HepG2 (cell line): ENCODE measurements around the gene MRPL20. TPM values are rescaled to one million over a fixed set of nuclear protein-coding genes. Genes with fewer than 3 reads are reported as not detected.

Experiments used
- ATF7 ChIP-seq, 2 experiments: fragments of 450-650 bp in 1 of 2; sonication (generic) in 1 of 2; formaldehyde crosslinking in 1 of 2; IDR thresholded peaks; 2 replicates each; pipeline versions ENCODE4 v1.4.0 to v1.6.1; 2016 to 2020; ENCODE audit warnings: antibody characterized with exemption in 1 of 2, mild to moderate bottlenecking in 1 of 2, missing genetic modification reagents in 1 of 2
- GATAD2A ChIP-seq: IDR thresholded peaks from 2 replicates; pipeline ENCODE4 v1.6.1; 2016
- ISX ChIP-seq: sonication (generic); formaldehyde crosslinking; conservative IDR thresholded peaks from 2 replicates; pipeline ENCODE4 v1.5.0; 2020; ENCODE audit warnings: missing genetic modification reagents
- MAZ ChIP-seq, 2 experiments: sonication (generic) in 1 of 2; formaldehyde crosslinking in 1 of 2; IDR thresholded peaks; 2 replicates each; pipeline versions ENCODE4 v1.5.0 to v1.6.1; 2012 to 2020; ENCODE audit warnings: low read depth in 2 of 2, mild to moderate bottlenecking in 2 of 2, borderline replicate concordance in 1 of 2, improper control_type of control experiment in 1 of 2, low read length in 1 of 2, missing genetic modification reagents in 1 of 2, moderate library complexity in 1 of 2
- MIER2 ChIP-seq: IDR thresholded peaks from 2 replicates; pipeline ENCODE4 v1.6.1; 2016; ENCODE audit warnings: missing biosample characterization, missing genetic modification reagents
- NCOA1 ChIP-seq: sonication (generic); formaldehyde crosslinking; IDR thresholded peaks from 2 replicates; pipeline ENCODE4 v1.9.0; 2021; ENCODE audit warnings: missing genetic modification reagents
- PLRG1 ChIP-seq: fragments of 450-650 bp; conservative IDR thresholded peaks from 2 replicates; pipeline ENCODE4 v1.6.1; 2016
- RFX3 ChIP-seq: IDR thresholded peaks from 2 replicates; pipeline ENCODE4 v1.6.1; 2016; ENCODE audit warnings: missing biosample characterization, missing genetic modification reagents
- SMYD3 ChIP-seq: sonication (generic); formaldehyde crosslinking; IDR thresholded peaks from 2 replicates; pipeline ENCODE4 v1.8.1; 2023; ENCODE audit warnings: mild to moderate bottlenecking, missing genetic modification reagents
- WIZ ChIP-seq: sonication (generic); formaldehyde crosslinking; IDR thresholded peaks from 2 replicates; pipeline ENCODE4 v1.5.1; 2020; ENCODE audit warnings: mild to moderate bottlenecking, missing genetic modification reagents
- ZFAT ChIP-seq: sonication (generic); formaldehyde crosslinking; conservative IDR thresholded peaks from 2 replicates; pipeline ENCODE4 v1.8.1; 2023; ENCODE audit warnings: missing genetic modification reagents, inconsistent platforms
- ZFX ChIP-seq: sonication (generic); formaldehyde crosslinking; IDR thresholded peaks from 2 replicates; pipeline ENCODE4 v1.4.0; 2020; ENCODE audit warnings: mild to moderate bottlenecking, low read depth, missing genetic modification reagents, moderate library complexity
- polyA plus RNA-seq, 8 experiments: library from polyadenylated mRNA; depleted of rRNA in 3 of 8; stranded (reverse) in 7 of 8; unstranded in 1 of 8; fragments of >200 nt; fragmentation: Illumina TruSeq in 4 of 8; extraction: Trizol in 4 of 8; gene quantifications; 2 replicates each; pipeline versions ENCODE4 v1.2.1 to v1.2.3, GENCODE V29; 2011 to 2016; ENCODE audit warnings: low read depth in 4 of 8, missing spikeins in 1 of 8, mixed read lengths in 1 of 8; ENCODE audit not compliant: insufficient read depth in 1 of 8
- total RNA-seq, 5 experiments: library from RNA; depleted of rRNA; stranded (reverse); fragments of >200 nt; fragmentation: Illumina TruSeq; extraction: Trizol; gene quantifications; 2 replicates each; pipeline ENCODE4 v1.2.3, GENCODE V29; 2016; ENCODE audit warnings: low read depth in 1 of 5
- TF ChIP-seq, protein P1 (sequence below): sonication (generic); formaldehyde crosslinking; IDR thresholded peaks from 2 replicates; pipeline ENCODE4 v1.5.1; 2020; ENCODE audit warnings: missing genetic modification reagents, mild to moderate bottlenecking, borderline replicate concordance
- TF ChIP-seq, protein P2 (sequence below): sonication (generic); formaldehyde crosslinking; IDR thresholded peaks from 2 replicates; pipeline ENCODE4 v1.8.1; 2022; ENCODE audit warnings: low read depth, mild to moderate bottlenecking, missing genetic modification reagents
- TF ChIP-seq, protein P3 (sequence below): sonication (generic); formaldehyde crosslinking; IDR thresholded peaks from 2 replicates; pipeline ENCODE4 v1.9.0; 2021; ENCODE audit warnings: missing genetic modification reagents, borderline replicate concordance
- TF ChIP-seq, protein P4 (sequence below): sonication (generic); formaldehyde crosslinking; IDR thresholded peaks from 2 replicates; pipeline ENCODE4 v1.5.1; 2020; ENCODE audit warnings: mild to moderate bottlenecking, missing genetic modification reagents, moderate library complexity

The MRPL20 gene
- total and polyA plus RNA-seq, 2 of the 13 experiments (the other 11 are each of a cell fraction or from before 2014, with no cell fraction given) = 59.2 to 127 TPM

DNA sequence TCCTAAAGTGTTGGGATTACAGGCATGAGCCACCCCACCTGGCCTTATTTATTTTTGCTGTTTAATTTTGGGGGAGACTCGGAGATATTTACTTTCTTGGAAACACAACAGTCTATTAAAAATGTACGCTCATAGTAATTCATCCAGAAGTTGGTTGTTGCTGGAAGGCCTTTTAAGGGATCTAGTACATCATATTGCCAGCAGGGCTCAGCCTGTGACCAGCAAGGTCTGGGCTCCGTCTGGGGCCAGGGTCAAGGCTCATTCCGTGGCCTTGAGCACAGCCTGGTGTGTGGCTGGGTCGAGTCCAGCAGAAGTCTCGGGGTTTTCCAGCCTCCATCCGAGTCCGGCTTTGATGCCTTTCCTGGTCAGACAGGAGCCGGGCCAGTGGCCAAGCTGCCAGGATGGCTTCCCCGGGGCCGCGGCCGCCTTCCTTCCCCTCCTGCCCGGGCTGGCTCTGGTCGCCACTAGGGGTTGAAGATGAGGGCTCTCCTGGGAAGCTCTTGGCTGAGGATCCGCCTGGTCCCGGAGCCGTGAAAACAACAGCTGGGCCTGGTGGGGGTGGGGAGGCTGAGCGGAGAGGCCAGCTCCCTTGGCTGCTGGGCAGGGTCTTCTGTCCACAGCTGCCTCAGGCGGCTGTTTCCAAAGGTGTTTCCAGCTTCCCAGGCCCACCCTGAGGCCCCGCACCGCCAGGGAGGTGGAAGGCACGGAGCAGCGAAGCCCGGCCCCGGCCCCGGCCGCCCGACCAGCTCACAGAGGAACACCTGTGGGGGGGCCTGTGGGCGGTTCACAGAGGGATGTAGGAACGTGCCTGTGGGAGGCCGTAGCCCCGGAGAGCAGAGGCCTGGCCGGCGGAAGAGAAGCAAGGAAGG is 23.3 kb upstream of the MRPL20 start (continued):
- TF ChIP-seq ZFAT (CRISPR knock-in tag) (no peak), ZFX (CRISPR knock-in tag) (peak; percentile 86), MAZ (IDR thresholded peaks at IDR 0.05; ENCODE audit: borderline replicate concordance, low read depth, low read length) (no peak), MAZ (CRISPR knock-in tag; IDR thresholded peaks at IDR 0.05; ENCODE audit: low read depth) (peak; percentile 65), WIZ (CRISPR knock-in tag) (no peak), SMYD3 (CRISPR knock-in tag) (no peak), GATAD2A (CRISPR knock-in tag) (no peak; the same call in 1 of the 2 replicates), ISX (CRISPR knock-in tag) (no peak), ATF7 (IDR thresholded peaks at IDR 0.05) (no peak), ATF7 (CRISPR knock-in tag; IDR thresholded peaks at IDR 0.05) (no peak), NCOA1 (no peak), PLRG1 (no peak), MIER2 (CRISPR knock-in tag) (no peak), RFX3 (CRISPR knock-in tag) (no peak)
- TF ChIP-seq, protein P1, sequence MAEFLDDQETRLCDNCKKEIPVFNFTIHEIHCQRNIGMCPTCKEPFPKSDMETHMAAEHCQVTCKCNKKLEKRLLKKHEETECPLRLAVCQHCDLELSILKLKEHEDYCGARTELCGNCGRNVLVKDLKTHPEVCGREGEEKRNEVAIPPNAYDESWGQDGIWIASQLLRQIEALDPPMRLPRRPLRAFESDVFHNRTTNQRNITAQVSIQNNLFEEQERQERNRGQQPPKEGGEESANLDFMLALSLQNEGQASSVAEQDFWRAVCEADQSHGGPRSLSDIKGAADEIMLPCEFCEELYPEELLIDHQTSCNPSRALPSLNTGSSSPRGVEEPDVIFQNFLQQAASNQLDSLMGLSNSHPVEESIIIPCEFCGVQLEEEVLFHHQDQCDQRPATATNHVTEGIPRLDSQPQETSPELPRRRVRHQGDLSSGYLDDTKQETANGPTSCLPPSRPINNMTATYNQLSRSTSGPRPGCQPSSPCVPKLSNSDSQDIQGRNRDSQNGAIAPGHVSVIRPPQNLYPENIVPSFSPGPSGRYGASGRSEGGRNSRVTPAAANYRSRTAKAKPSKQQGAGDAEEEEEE = no peak
- TF ChIP-seq, protein P2, sequence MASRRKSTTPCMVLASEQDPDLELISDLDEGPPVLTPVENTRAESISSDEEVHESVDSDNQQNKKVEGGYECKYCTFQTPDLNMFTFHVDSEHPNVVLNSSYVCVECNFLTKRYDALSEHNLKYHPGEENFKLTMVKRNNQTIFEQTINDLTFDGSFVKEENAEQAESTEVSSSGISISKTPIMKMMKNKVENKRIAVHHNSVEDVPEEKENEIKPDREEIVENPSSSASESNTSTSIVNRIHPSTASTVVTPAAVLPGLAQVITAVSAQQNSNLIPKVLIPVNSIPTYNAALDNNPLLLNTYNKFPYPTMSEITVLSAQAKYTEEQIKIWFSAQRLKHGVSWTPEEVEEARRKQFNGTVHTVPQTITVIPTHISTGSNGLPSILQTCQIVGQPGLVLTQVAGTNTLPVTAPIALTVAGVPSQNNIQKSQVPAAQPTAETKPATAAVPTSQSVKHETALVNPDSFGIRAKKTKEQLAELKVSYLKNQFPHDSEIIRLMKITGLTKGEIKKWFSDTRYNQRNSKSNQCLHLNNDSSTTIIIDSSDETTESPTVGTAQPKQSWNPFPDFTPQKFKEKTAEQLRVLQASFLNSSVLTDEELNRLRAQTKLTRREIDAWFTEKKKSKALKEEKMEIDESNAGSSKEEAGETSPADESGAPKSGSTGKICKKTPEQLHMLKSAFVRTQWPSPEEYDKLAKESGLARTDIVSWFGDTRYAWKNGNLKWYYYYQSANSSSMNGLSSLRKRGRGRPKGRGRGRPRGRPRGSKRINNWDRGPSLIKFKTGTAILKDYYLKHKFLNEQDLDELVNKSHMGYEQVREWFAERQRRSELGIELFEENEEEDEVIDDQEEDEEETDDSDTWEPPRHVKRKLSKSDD = no peak
- TF ChIP-seq, protein P3, sequence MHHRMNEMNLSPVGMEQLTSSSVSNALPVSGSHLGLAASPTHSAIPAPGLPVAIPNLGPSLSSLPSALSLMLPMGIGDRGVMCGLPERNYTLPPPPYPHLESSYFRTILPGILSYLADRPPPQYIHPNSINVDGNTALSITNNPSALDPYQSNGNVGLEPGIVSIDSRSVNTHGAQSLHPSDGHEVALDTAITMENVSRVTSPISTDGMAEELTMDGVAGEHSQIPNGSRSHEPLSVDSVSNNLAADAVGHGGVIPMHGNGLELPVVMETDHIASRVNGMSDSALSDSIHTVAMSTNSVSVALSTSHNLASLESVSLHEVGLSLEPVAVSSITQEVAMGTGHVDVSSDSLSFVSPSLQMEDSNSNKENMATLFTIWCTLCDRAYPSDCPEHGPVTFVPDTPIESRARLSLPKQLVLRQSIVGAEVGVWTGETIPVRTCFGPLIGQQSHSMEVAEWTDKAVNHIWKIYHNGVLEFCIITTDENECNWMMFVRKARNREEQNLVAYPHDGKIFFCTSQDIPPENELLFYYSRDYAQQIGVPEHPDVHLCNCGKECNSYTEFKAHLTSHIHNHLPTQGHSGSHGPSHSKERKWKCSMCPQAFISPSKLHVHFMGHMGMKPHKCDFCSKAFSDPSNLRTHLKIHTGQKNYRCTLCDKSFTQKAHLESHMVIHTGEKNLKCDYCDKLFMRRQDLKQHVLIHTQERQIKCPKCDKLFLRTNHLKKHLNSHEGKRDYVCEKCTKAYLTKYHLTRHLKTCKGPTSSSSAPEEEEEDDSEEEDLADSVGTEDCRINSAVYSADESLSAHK (CRISPR knock-in tag) = no peak
- TF ChIP-seq, protein P4, sequence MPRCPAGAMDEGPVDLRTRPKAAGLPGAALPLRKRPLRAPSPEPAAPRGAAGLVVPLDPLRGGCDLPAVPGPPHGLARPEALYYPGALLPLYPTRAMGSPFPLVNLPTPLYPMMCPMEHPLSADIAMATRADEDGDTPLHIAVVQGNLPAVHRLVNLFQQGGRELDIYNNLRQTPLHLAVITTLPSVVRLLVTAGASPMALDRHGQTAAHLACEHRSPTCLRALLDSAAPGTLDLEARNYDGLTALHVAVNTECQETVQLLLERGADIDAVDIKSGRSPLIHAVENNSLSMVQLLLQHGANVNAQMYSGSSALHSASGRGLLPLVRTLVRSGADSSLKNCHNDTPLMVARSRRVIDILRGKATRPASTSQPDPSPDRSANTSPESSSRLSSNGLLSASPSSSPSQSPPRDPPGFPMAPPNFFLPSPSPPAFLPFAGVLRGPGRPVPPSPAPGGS (CRISPR knock-in tag) = no peak
